Measurements from ENCODE around the gene RRP15. TPM values are rescaled to one million over a fixed set of nuclear protein-coding genes. Genes with fewer than 3 reads are reported as not detected.

Gene RRP15
- total RNA-seq, 2 experiments from 2014 or later = 12.6 to 13.7 TPM

Other genes starting within 250 kb of the RRP15 start
- gene TGFB2, start 60.0 kb downstream of the RRP15 start, total RNA-seq = under 1 TPM in 1 of 2 experiments, not detected in 1; 0.14 TPM